IPS-20b (cell line): ENCODE results near the gene SGSM2.

Source experiments
- H3K27ac ChIP-seq: one replicate; pipeline ENCODE4 v1.5.1; 2013; ENCODE audit warnings: low read length
- H3K27me3 ChIP-seq: 2 replicates; pipeline ENCODE4 v1.6.1; 2013; ENCODE audit warnings: mild to moderate bottlenecking, low read length, inconsistent platforms; ENCODE audit not compliant: insufficient read depth
- H3K36me3 ChIP-seq: 2 replicates; pipeline ENCODE4 v1.6.1; 2013; ENCODE audit warnings: low read depth, mild to moderate bottlenecking, inconsistent platforms, low read length, moderate library complexity; ENCODE audit not compliant: insufficient read depth
- H3K4me1 ChIP-seq: 2 replicates; pipeline ENCODE4 v1.6.1; 2013; ENCODE audit warnings: mild to moderate bottlenecking, control low read depth, inconsistent platforms, low read length, moderate library complexity; ENCODE audit not compliant: insufficient read depth
- H3K4me3 ChIP-seq: 2 replicates; pipeline ENCODE4 v1.5.1; 2013; ENCODE audit warnings: mild to moderate bottlenecking, low read length, inconsistent platforms
- H3K9ac ChIP-seq: 2 replicates; pipeline ENCODE4 v1.6.1; 2013; ENCODE audit warnings: low read depth, mild to moderate bottlenecking, inconsistent platforms, low read length, moderate library complexity
- H3K9me3 ChIP-seq: 2 replicates; pipeline ENCODE4 v1.6.1; 2013; ENCODE audit warnings: mild to moderate bottlenecking, low read depth, low read length, inconsistent platforms; ENCODE audit not compliant: insufficient read depth

SGSM2 gene

DNA sequence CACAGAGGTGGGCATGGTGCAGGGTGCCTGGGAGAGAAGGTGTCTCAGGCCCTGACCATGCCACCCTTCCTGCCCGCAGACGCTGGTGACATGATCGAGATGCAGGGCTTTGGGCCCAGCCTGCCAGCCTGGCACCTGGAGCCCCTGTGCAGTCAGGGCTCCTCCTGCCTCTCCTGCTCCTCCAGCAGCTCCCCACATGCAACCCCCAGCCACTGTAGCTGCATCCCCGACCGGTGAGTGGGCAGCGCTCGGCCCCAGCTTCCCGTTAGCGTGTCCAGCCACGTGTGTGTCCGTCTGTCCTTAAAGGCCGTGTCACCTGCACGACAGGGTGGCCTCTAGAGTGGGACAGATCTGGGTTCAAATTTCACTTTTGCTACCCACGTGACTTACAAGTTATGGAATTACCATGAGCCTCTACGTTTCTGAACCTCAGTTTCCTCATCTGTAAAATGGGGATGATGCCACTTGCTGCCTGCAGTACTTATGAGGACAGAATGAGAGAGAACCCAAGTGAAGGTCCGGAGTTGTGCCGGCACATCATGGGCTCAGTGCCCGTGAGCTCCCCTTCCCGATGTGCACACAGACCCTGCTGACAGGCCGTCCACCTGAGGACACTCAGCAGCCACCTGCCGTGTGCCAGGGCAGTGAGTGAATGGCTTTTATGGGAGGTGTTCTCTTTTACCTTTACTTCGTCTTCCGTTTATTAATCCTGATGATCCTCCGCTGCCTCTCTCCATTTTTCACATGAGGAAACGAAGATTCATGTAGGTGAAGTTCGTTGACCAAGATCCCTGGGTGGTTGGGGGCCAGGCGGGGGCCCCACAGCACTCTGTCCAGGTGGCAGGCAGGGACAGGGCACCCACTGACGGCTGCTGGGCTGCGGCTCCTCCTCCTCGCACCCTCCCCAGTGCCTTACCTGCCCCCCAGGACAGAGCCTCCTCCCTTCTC lies 34.2 kb downstream of the SGSM2 start:
- Histone ChIP-seq H3K4me1 (no peaks in the 10 kb centered on the region), H3K4me3 (no peak overlapping the region), H3K36me3 (peaks cover 18% of the 10 kb centered on the region), H3K9me3 (no peaks in the 10 kb centered on the region), H3K9ac (no peak overlapping the region), H3K27me3 (no peaks in the 10 kb centered on the region), H3K27ac (no peak overlapping the region)

DNA sequence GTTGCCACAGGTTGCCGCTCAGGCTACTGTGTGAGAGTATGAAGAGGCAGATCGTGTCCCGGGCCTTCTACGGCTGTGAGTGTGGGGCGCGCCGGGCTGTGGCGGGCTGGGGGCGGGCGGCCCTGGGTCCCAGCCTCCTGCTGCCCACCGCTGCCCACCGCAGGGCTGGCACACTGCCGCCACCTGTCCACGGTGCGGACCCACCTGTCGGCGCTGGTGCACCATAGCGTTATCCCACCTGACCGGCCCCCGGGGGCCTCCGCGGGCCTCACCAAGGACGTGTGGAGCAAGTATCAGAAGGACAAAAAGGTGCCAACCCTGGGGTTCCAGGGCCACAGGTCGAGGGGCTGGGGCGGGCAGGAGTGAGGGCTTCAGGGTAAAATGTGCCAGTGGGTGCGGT lies 34.9 kb downstream of the SGSM2 start:
- Histone ChIP-seq H3K4me3 (no peak overlapping the region), H3K9ac (no peak overlapping the region), H3K4me1 (no peaks in the 10 kb centered on the region), H3K36me3 (peaks cover 18% of the 10 kb centered on the region), H3K27me3 (no peaks in the 10 kb centered on the region), H3K9me3 (no peaks in the 10 kb centered on the region), H3K27ac (no peak overlapping the region)

GRCh38 chr17:2372681-2373080 lies 35.4 kb downstream of the SGSM2 start:
- no peaks in the 10 kb centered on the region for H3K27me3 ChIP-seq
- no peaks in the 10 kb centered on the region for H3K4me1 ChIP-seq
- H3K9me3 ChIP-seq: no peaks in the 10 kb centered on the region
- no peak overlapping the region for H3K9ac ChIP-seq
- no peak overlapping the region for H3K27ac ChIP-seq
- no peak overlapping the region for H3K4me3 ChIP-seq
- peaks cover 22% of the 10 kb centered on the region for H3K36me3 ChIP-seq

DNA sequence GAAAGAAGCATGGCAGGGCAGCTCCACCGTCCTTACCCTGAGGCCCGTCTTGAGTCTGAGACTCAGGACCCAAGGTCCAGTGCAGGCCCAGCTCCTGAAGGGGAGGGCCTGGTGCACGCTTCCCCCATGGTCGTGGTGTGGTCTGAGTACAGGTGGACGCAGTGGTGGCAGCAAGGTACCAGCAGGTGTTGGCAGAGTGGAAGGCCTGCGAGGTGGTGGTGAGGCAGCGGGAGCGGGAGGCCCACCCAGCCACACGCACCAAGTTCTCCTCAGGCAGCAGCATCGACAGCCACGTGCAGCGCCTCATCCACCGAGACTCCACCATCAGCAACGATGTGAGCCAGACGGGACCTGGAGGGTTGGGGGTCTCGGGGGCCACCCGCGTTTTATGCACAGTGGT lies 35.9 kb downstream of the SGSM2 start:
- Histone ChIP-seq H3K4me3 (no peak overlapping the region), H3K27ac (no peak overlapping the region), H3K36me3 (peaks cover 26% of the 10 kb centered on the region), H3K9ac (no peak overlapping the region), H3K9me3 (no peaks in the 10 kb centered on the region), H3K4me1 (no peaks in the 10 kb centered on the region), H3K27me3 (no peaks in the 10 kb centered on the region)

DNA sequence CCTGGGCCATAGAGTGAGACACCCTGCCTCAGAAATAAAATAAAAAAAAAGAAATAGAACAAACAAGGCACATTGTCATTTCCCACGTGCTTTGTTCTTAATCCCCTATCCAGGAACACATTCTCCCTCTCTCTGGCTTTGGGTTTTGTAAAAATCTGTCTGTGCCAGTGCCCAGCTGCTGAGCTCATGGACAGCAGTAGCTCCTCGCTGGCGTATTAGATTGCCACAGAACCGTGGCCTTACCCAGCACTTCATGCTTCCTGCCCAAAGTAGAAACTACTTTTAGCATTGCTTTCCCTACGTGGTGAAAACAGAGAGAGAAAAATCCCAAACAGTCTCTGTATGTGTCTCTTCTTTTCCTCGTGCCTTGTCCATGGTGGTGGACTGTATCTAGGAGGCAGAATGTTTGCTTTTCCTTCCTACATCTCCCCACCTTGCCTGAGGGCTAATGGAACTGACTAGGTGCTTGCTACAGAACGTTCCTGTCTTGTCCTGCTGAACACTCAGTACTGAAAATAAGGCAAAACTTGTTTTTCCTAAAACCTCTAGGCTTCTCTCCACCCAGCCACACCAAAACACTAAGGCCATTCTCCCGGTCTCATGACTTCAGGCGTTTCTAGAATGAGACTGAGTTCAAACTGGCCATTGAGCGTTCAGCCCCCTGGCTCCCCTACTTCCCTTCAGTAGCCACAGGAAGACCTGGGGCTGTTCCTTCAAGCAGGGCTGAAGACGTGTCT lies 37.4 kb downstream of the SGSM2 start:
- H3K36me3 ChIP-seq: peaks cover 31% of the 10 kb centered on the region
- no peaks in the 10 kb centered on the region for H3K27me3 ChIP-seq
- no peak overlapping the region for H3K4me3 ChIP-seq
- H3K9ac ChIP-seq: no peak overlapping the region
- no peaks in the 10 kb centered on the region for H3K9me3 ChIP-seq
- H3K27ac ChIP-seq: no peak overlapping the region
- H3K4me1 ChIP-seq: no peaks in the 10 kb centered on the region

GRCh38 chr17:2375406-2375805 lies 38.1 kb downstream of the SGSM2 start:
- Histone ChIP-seq H3K4me1 (no peaks in the 10 kb centered on the region), H3K9me3 (no peaks in the 10 kb centered on the region), H3K9ac (no peak overlapping the region), H3K36me3 (peaks cover 31% of the 10 kb centered on the region), H3K4me3 (no peak overlapping the region), H3K27me3 (no peaks in the 10 kb centered on the region), H3K27ac (no peak overlapping the region)

- Histone ChIP-seq H3K9me3 (no peaks in the 10 kb centered on the region), H3K27ac (no peak overlapping the region), H3K4me1 (no peaks in the 10 kb centered on the region), H3K4me3 (no peak overlapping the region), H3K9ac (no peak overlapping the region), H3K36me3 (peaks cover 31% of the 10 kb centered on the region), H3K27me3 (no peaks in the 10 kb centered on the region)
Observed at GRCh38 chr17:2376107-2376506, 38.8 kb downstream of the SGSM2 start.

GRCh38 chr17:2377659-2378058 lies 40.4 kb downstream of the SGSM2 start:
- H3K27ac ChIP-seq: no peak overlapping the region
- H3K27me3 ChIP-seq: no peaks in the 10 kb centered on the region
- H3K4me1 ChIP-seq: no peaks in the 10 kb centered on the region
- H3K9me3 ChIP-seq: no peaks in the 10 kb centered on the region
- H3K4me3 ChIP-seq: no peak overlapping the region
- H3K9ac ChIP-seq: no peak overlapping the region
- H3K36me3 ChIP-seq: peaks cover 25% of the 10 kb centered on the region

GRCh38 chr17:2378905-2379304 lies 41.6 kb downstream of the SGSM2 start:
- no peak overlapping the region for H3K27ac ChIP-seq
- peaks cover 19% of the 10 kb centered on the region for H3K36me3 ChIP-seq
- no peaks in the 10 kb centered on the region for H3K9me3 ChIP-seq
- H3K9ac ChIP-seq: no peak overlapping the region
- H3K4me3 ChIP-seq: no peak overlapping the region
- no peaks in the 10 kb centered on the region; the same call in 1 of the 2 replicates for H3K4me1 ChIP-seq
- no peaks in the 10 kb centered on the region for H3K27me3 ChIP-seq

DNA sequence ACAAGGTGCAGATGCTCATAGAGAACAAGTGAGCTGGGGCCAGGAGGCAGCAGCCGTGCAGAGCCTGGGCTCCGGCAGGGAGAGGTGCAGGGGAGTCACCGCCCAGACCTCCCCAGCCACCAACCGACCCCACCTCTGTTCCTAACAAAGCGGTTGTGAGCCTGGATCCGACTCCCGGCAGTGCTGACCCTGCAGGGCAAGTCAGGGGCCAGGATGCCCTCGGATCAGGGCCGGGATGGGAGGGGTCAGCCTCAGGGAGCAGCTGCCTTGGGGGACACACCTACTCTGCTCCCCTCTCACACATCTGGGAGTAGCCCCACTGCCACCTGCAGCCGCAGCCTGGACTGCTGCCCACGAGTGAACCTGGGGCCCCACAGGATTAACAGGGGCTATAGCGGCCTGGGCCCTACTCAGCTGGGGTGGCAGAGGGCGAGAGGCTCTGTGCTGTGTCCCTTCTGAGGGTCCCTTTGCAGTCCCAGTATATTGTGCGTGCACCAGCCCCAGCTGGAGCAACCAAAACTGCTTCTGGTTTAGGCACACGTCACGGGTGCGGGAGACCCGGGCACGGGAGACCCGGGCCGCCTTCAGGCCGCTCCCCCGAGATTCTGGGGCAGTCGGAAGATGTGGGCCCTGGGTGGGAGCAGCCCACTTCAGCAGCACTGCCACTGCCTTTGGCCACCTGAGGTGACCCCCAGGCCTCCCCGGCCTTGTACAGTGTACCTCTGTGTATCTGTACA lies 42.4 kb downstream of the SGSM2 start:
- Histone ChIP-seq H3K9me3 (no peaks in the 10 kb centered on the region), H3K27me3 (no peaks in the 10 kb centered on the region), H3K4me3 (no peak overlapping the region), H3K4me1 (no peaks in the 10 kb centered on the region; the same call in 1 of the 2 replicates), H3K36me3 (peaks cover 19% of the 10 kb centered on the region), H3K27ac (no peak overlapping the region), H3K9ac (no peak overlapping the region; the same call in 1 of the 2 replicates)

DNA sequence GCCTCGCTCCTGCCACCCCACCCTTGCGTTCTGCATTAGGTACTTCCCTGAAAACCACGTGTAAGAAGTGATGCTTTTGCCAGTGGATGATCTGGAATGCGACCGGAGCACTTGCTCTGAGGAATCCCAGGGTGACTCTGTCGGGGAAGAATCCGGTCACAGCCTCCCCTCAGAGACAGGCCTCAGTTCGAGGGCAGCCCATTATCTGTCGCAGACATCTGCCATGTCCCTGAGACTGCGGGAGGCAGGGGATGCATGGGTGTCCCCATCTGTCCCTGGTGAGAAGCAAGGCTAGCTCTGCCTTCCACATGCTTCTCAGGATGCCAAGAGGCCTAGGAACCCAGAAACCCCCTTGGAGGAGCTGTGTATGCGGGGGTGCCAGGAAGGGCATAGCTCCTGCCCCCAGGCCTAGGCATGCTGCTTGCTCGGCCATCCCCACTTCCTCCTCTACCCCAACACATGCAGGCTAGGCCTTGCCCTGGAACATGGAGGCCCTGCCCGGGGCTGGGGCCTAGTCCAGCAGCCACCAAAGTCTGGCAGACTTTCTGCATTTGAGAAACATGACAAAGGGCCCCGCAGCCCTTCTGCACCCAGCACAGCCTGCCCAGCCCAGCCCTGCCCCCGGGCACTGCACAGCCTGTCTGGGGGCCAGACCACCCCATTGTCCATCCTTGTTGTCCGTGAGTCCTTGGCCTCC lies 43.1 kb downstream of the SGSM2 start:
- Histone ChIP-seq H3K27ac (no peak overlapping the region), H3K4me1 (no peaks in the 10 kb centered on the region; the same call in 1 of the 2 replicates), H3K9me3 (no peaks in the 10 kb centered on the region), H3K36me3 (peaks cover 19% of the 10 kb centered on the region), H3K9ac (no peak overlapping the region), H3K27me3 (no peaks in the 10 kb centered on the region), H3K4me3 (no peak overlapping the region)
